IMR-90 (cell line): Measurements from ENCODE around the gene OR2H1.

ENCODE experiments used
- BHLHE40 ChIP-seq: fragments of 150-350 bp; IDR thresholded peaks from 2 replicates; pipeline ENCODE4 v1.6.1; 2016; ENCODE audit warnings: mild to moderate bottlenecking, low read depth, low read length
- CTCF ChIP-seq: conservative IDR thresholded peaks from 2 replicates; pipeline ENCODE4 v1.5.1; 2012; ENCODE audit warnings: mild to moderate bottlenecking, low read depth, low read length, improper control_type of control experiment
- POLR2A ChIP-seq: IDR thresholded peaks from 2 replicates; pipeline ENCODE4 v1.6.1; 2012; ENCODE audit warnings: mild to moderate bottlenecking, low read depth, low read length
- RFX5 ChIP-seq: IDR thresholded peaks from 2 replicates; pipeline ENCODE4 v1.8.0; 2012; ENCODE audit warnings: low read depth, mild to moderate bottlenecking, low read length, moderate library complexity
- USF2 ChIP-seq: fragments of 150-350 bp; IDR thresholded peaks from 2 replicates; pipeline ENCODE4 v1.6.1; 2017; ENCODE audit warnings: mild to moderate bottlenecking, antibody characterized with exemption, low read length, low read depth

GRCh38 chr6:29478740-29479139 lies 21.8 kb downstream of the OR2H1 start:
- TF ChIP-seq POLR2A, result no peak
- no peak for TF ChIP-seq RFX5
- TF ChIP-seq CTCF, result no peak
- no peak for TF ChIP-seq USF2
- no peak for TF ChIP-seq BHLHE40
